ENCODE results near the gene TMEM200B. TPM values are rescaled to one million over a fixed set of nuclear protein-coding genes. Genes with fewer than 3 reads are reported as not detected.
A peak's percentile ranks its signal among the peaks of the same experiment; 100 is the strongest.
"Not testable (repeated sequence)": the region's sequence is repeated elsewhere in the genome, so short reads cannot be mapped to it uniquely, and the experiment has no call there.

TMEM200B gene
- total and polyA plus RNA-seq, 4 donors = 1.9 to 10.5 (median 4.7) TPM

- Histone ChIP-seq H3K4me3 (no peak overlapping the region), H3K9ac (ENCODE audit: insufficient read depth in 1 of 2, low read length in 2 of 2) (no peak overlapping the region), H3K27ac (ENCODE audit: low read depth in 1 of 2, low read length in 1 of 2) (no peak overlapping the region), H3K36me3 (ENCODE audit: control insufficient read depth in 4 of 4, insufficient read depth in 4 of 4, low read length in 4 of 4) (peaks cover 0 to 12% (median 2%) of the 10 kb centered on the region in 4 donors), H3K4me1 (ENCODE audit: control insufficient read depth in 5 of 5, insufficient read depth in 5 of 5, low read length in 5 of 5) (peaks cover 0 to 19% (median 0%) of the 10 kb centered on the region in 5 donors), H3K27me3 (ENCODE audit: control insufficient read depth in 3 of 3, insufficient read depth in 3 of 3, low read length in 2 of 3) (no peaks in the 10 kb centered on the region), H3K9me3 (ENCODE audit: control insufficient read depth in 4 of 4, insufficient read depth in 3 of 4, low read length in 3 of 4) (no peaks in the 10 kb centered on the region)
- no peak for TF ChIP-seq CTCF (IDR thresholded peaks at IDR 0.05; ENCODE audit: control extremely low read depth, extremely low read depth)
- WGBS, 2 donors = 92 to 98% methylated on average over 3 of the region's 3 CpGs
- ATAC-seq (ENCODE audit: insufficient read depth, low FRiP score) = no peak
- DNase-seq = no peak
Observed at GRCh38 chr1:29094433-29094832, 29.3 kb downstream of the TMEM200B start.

DNA sequence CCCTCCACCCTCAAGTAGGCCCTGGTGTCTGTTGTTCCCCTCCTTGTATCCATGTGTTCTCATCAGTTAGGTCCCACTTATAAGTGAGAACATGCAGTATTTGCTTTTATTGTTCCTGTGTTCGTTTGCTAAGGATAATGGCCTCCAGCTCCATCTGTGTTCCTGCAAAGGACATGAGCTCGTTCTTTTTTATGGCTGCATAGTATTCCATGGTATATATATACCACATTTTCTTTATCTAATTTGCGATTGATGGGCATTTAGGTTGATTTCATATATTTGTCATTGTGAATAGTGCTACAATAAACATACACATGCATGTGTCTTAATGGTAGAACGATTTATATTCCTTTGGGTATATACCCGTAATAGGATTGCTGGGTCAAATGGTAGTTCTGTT, 31.0 kb downstream of the TMEM200B start:
- not testable (repeated sequence) for H3K4me3 ChIP-seq; H3K9me3 ChIP-seq (ENCODE audit: control insufficient read depth in 4 of 4, insufficient read depth in 3 of 4, low read length in 3 of 4); ATAC-seq (ENCODE audit: insufficient read depth, low FRiP score); H3K36me3 ChIP-seq (ENCODE audit: control insufficient read depth in 4 of 4, insufficient read depth in 4 of 4, low read length in 4 of 4); H3K27me3 ChIP-seq (ENCODE audit: control insufficient read depth in 3 of 3, insufficient read depth in 3 of 3, low read length in 2 of 3); H3K27ac ChIP-seq (ENCODE audit: low read depth in 1 of 2, low read length in 1 of 2); DNase-seq; H3K9ac ChIP-seq (ENCODE audit: insufficient read depth in 1 of 2, low read length in 2 of 2)
- peaks cover 0 to 19% (median 0%) of the 10 kb centered on the region in 5 donors for H3K4me1 ChIP-seq (ENCODE audit: control insufficient read depth in 5 of 5, insufficient read depth in 5 of 5, low read length in 5 of 5)
- WGBS, 2 donors = 96 to 97% methylated on average over 5 of the region's 5 CpGs

- ATAC-seq (ENCODE audit: insufficient read depth, low FRiP score) (no peak), DNase-seq (no peak)
- Histone ChIP-seq H3K27me3 (ENCODE audit: control insufficient read depth in 3 of 3, insufficient read depth in 3 of 3, low read length in 2 of 3) (no peaks in the 10 kb centered on the region), H3K36me3 (ENCODE audit: control insufficient read depth in 4 of 4, insufficient read depth in 4 of 4, low read length in 4 of 4) (peaks cover 0 to 2% (median 0%) of the 10 kb centered on the region in 4 donors), H3K4me3 (no peak overlapping the region), H3K9ac (ENCODE audit: insufficient read depth in 1 of 2, low read length in 2 of 2) (peak overlapping the region in 1 of 2 donors; percentile 9), H3K9me3 (ENCODE audit: control insufficient read depth in 4 of 4, insufficient read depth in 3 of 4, low read length in 3 of 4) (no peaks in the 10 kb centered on the region), H3K4me1 (ENCODE audit: control insufficient read depth in 5 of 5, insufficient read depth in 5 of 5, low read length in 5 of 5) (peaks cover 0 to 6% (median 0%) of the 10 kb centered on the region in 5 donors), H3K27ac (ENCODE audit: low read depth in 1 of 2, low read length in 1 of 2) (no peak overlapping the region)
- no peak for TF ChIP-seq CTCF (IDR thresholded peaks at IDR 0.05; ENCODE audit: control extremely low read depth, extremely low read depth)
Observed at GRCh38 chr1:29090937-29091618, 32.6 kb downstream of the TMEM200B start.

DNA sequence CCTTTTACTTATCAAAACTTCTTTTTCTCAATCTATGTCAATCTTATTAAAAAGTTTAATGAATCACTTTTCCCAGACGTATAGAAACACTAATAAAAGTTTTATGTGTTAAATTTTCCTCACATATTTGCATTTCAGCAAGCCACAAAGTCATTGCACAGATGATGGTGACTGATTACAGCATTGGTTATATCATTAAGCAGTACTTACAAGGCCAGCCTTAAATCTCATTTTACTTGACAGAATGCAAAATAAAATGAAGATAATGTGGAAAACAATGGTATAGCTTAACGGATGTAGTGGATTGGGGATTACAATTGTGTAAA, 39.5 kb downstream of the TMEM200B start:
- Histone ChIP-seq H3K4me1 (ENCODE audit: control insufficient read depth in 5 of 5, insufficient read depth in 5 of 5, low read length in 5 of 5) (peaks cover 0 to 7% (median 0%) of the 10 kb centered on the region in 5 donors), H3K36me3 (ENCODE audit: control insufficient read depth in 4 of 4, insufficient read depth in 4 of 4, low read length in 4 of 4) (peaks cover 0 to 1% (median 0%) of the 10 kb centered on the region in 4 donors), H3K9me3 (ENCODE audit: control insufficient read depth in 4 of 4, insufficient read depth in 3 of 4, low read length in 3 of 4) (no peaks in the 10 kb centered on the region), H3K4me3 (no peak overlapping the region), H3K27me3 (ENCODE audit: control insufficient read depth in 3 of 3, insufficient read depth in 3 of 3, low read length in 2 of 3) (no peaks in the 10 kb centered on the region), H3K27ac (ENCODE audit: low read depth in 1 of 2, low read length in 1 of 2) (no peak overlapping the region), H3K9ac (ENCODE audit: insufficient read depth in 1 of 2, low read length in 2 of 2) (no peak overlapping the region)
- TF ChIP-seq CTCF (IDR thresholded peaks at IDR 0.05; ENCODE audit: control extremely low read depth, extremely low read depth) = no peak
- WGBS, 2 donors = 84 to 91% methylated on average over 2 of the region's 2 CpGs
- ATAC-seq (ENCODE audit: insufficient read depth, low FRiP score) (no peak), DNase-seq (peak in 1 of 3 donors; percentile 2)
